Heart left ventricle (tissue), 13 donors: ENCODE results near the gene FAM163A.

Source experiments
- POLR2A ChIP-seq, 2 donors: fragments of 450-650 bp; IDR thresholded peaks; one replicate each; pipeline ENCODE4 v1.6.1; 2017; ENCODE audit warnings: antibody characterized with exemption in 2 of 2, mild to moderate bottlenecking in 2 of 2, moderate library complexity in 2 of 2
- TF ChIP-seq, protein P1 (sequence below), 12 donors: fragments of 200-600 bp; sonication (generic) in 4 of 12; IDR thresholded peaks; one replicate each; pipeline versions ENCODE4 v1.5.0 to v1.8.0; 2018 to 2022; ENCODE audit warnings: antibody characterized with exemption in 12 of 12, mild to moderate bottlenecking in 5 of 12
- donor health status: ischemic (EF 13 %, LVEDD 7.1; RV severe dilation, severe dysfunction).
- donor health status: DM: no; HTN: yes; CAD: no.
- donor health status: DM: no; HTN: no; CAD: no.
- donor health status: ischemic (EF 25% LVEDD 6.9; RV normal size, moderate dysfunction).
- donor health status: ischemic (EF 25% LVEDD 5.7; RV mildly dilated, moderate dysfunction).
- donor health status: ischemic (EF 35%, LVEDD 5.7; RV mildly dilated, moderate dysfunction).
- donor health status: nonischemic (EF 11% LVEDD 7.7; RV severe dilation, severe dysfunction).
- donor health status: DM: yes; HTN: yes; CAD: no.
- donor health status: PGD.
- donor health status: ischemic (EF 29% LVEDD 5.4; RV normal size, mild dysfunction).
- donor health status: nonischemic (EF 23%, LVEDD 6.1; RV moderate dilation, normal function).

DNA sequence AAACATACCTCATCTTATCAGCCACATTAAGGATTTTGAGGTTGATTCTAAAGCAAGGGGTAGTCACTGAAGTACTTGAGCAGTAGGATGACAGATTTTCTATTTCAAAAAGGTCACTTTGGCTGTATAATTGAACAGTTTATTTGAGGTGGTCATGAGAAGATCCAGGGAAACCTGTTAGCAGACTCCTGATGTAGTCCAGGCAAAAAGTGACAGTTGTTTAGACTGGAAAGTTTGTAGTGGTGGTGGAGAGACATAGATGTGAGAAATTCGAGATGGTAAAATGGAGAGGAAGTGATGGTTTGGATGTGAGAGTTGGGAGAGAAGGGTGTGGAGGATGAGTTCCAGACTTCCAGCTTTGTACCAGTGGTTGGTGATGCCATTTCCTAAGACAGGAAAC is 7.5 kb downstream of the FAM163A start:
- TF ChIP-seq, protein P1, sequence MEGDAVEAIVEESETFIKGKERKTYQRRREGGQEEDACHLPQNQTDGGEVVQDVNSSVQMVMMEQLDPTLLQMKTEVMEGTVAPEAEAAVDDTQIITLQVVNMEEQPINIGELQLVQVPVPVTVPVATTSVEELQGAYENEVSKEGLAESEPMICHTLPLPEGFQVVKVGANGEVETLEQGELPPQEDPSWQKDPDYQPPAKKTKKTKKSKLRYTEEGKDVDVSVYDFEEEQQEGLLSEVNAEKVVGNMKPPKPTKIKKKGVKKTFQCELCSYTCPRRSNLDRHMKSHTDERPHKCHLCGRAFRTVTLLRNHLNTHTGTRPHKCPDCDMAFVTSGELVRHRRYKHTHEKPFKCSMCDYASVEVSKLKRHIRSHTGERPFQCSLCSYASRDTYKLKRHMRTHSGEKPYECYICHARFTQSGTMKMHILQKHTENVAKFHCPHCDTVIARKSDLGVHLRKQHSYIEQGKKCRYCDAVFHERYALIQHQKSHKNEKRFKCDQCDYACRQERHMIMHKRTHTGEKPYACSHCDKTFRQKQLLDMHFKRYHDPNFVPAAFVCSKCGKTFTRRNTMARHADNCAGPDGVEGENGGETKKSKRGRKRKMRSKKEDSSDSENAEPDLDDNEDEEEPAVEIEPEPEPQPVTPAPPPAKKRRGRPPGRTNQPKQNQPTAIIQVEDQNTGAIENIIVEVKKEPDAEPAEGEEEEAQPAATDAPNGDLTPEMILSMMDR (IDR thresholded peaks at IDR 0.05): no peak
- no peak for TF ChIP-seq POLR2A (IDR thresholded peaks at IDR 0.05)
